GM18517 (cell line): ENCODE data around the gene ABHD12.
"Not testable (repeated sequence)": the region's sequence is repeated elsewhere in the genome, so short reads cannot be mapped to it uniquely, and the experiment has no call there.

Source experiments
- ATAC-seq: cut with Tn5 transposase; IDR thresholded peaks from one replicate; pipeline ENCODE4 v1.9.1; 2021; ENCODE audit warnings: mild to moderate bottlenecking, moderate library complexity; ENCODE audit not compliant: unreplicated experiment

Gene ABHD12

DNA sequence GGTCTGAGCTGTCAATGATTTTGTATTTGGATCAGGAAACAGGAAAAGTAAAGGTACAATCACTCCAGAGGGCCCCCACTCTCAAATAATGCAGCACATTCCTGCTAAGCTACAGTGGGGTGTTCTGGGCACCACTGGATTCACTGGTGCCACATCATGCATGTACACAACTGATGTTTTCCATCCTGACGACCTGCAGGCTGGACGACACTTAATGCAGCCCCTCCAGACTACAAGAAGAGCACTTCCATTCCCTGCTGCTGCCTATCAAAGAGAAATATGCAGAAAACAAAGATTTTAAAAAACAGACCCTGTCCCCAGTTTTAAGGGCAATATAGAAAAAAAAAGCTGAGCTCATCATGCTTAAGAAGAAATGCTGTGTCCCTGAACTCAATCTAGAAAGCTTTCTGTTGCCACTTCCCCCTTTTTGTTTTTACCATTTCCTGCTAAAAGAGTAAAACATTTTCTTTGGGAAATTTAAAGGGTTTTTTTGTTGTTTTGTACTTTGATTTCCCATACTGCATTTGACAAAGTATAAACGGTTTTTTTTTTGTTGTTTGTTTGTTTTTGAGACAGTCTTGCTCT lies 35.5 kb downstream of the ABHD12 start:
- no peak for ATAC-seq

DNA sequence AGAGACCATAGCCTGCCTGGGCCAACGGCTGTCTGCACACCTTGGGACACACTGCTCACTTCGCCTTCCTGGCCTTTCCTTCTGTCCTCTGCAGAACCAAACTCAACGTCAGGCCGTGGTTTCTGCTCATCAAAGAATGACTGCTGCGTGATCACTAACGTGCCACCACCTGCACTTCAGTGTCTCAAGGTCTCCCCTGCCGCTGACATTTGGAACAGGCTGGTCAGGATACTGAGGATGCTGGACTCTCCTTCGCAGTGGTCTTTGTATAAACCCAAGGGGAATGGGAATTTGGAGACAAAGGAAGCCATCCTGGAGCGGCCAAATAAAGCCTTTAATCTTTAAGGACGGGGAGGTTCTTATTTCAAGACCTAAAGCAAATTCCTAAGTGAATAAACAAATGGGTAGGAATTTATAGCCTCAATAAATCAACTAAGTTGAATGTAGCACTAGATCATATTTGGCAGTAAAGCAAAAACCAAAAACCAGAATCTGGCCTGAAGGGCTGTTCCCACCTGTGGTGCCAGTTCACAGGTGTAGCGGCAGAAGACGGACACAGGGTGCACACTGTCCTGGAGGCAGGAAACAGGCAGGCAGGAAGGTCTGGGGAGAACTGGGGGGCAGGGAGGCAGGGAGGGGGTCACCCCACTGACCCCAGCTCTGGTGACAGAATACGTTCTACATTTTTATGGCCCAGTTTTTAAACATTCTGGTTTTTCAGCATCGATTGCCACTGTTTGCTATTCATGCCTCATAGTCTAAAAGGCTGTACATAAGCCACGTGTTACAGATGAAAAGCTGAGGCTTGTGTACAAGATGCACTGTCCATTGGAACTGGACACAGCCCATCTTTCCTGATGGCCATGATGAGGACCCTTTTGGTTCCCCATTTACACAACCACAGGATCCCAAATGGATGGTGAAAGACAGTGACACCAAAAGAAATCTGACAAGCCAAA lies 36.6 kb downstream of the ABHD12 start:
- no peak for ATAC-seq

DNA sequence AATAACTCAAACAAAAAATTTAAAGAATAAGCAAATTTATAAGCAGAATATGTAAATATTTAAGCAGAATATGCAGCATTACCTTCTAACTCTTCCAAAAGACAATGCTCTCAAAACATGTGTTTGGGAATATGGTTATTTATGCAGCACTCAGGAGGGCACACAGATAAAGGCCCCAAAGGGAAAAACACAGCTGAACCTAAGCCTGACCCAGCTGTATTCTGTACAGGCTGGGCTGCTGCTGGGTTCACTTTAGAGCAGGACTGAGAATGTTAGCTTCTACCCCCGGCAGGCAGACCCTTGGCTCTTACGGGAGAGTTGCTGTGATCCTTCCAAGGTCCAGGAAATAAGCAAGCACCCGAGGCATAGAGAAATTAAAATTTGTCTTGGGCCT lies 37.3 kb downstream of the ABHD12 start:
- no peak for ATAC-seq

DNA sequence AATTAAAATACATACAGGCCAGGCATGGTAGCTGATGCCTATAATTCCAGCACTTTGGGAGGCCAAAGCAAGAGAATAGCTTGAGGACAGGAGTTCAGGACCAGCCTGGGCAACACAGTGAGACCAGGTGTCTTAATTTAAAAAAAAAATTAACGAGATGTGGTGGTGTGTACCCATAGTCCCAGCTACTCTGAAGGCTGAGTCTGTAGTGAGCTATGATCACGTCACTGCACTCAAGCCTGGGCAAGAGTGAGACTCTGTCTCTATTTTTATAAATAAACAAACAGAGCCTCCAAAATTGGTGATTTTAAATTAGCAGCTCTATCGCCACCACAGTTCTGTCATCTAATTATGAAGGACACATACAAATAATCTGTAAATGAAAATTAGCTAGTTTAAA lies 37.9 kb downstream of the ABHD12 start:
- ATAC-seq, result no peak

DNA sequence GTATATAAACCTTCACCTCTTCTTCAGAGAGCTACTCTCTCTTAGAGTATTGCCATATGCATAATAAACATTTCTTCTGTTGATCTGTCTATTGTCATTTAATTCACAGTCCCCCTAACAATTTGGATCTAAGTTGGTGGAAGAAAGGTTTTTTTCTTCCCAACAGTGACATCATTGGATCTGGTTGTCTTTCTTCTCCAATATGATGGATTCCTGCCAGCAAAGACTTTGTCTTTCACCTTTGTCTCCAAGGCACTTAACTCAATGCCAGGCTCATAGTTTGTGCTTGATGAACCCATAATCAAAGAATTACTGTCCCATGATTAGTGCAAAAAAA lies 39.6 kb downstream of the ABHD12 start:
- no peak for ATAC-seq

DNA sequence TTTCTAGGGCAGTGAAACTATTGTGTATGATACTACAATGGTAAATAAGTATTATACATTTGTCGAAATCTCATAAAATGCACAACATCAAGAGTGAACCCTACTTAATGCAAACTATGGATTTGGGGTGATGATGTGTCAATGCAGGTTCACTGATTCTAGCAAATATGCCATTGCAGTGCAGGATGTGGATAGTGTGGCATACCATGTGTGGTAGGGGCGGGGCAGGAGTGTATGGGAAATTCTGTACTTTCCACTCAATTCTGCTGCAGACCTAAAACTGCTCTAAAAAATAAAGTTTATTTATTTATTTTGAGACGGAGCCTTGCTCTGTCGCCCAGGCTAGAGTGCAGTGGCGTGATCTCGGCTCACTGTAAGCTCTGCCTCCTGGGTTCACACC lies 44.3 kb downstream of the ABHD12 start:
- no peak for ATAC-seq

DNA sequence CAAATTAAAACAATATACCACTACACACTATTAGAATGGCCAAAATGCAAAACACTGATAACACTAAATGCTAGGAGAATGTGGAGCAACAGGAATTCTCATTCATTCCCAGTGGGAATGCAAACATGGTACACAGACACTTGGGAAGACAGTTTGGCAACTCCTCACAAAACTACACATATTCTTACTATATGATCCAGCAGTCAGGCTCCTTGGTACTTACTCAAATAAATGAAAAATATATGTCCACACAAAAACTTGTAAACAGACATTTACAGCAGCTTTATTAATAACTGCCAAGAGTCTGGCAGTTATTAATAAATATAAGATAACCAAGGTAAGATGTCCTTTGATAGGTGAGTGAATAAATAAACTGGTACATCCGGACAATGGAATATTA lies 44.9 kb downstream of the ABHD12 start:
- no peak for ATAC-seq

DNA sequence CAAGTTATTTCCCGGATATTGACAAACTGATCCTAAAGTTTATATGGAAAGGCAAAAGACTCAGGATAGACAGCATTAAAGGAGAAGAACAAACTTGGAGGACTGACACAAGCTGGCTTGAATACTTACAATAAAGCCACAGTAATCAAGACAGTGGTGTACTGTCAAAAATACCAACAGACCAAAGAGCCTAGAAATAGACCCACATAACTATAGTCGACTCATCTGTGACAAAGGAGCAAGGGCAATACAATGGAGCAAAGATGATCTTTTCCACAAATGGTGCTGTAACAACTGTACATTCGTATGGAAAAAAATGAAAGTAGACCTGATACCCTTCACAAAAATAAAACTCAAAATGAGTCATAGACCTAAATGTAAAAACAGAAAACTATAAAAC lies 46.0 kb downstream of the ABHD12 start:
- no peak for ATAC-seq

DNA sequence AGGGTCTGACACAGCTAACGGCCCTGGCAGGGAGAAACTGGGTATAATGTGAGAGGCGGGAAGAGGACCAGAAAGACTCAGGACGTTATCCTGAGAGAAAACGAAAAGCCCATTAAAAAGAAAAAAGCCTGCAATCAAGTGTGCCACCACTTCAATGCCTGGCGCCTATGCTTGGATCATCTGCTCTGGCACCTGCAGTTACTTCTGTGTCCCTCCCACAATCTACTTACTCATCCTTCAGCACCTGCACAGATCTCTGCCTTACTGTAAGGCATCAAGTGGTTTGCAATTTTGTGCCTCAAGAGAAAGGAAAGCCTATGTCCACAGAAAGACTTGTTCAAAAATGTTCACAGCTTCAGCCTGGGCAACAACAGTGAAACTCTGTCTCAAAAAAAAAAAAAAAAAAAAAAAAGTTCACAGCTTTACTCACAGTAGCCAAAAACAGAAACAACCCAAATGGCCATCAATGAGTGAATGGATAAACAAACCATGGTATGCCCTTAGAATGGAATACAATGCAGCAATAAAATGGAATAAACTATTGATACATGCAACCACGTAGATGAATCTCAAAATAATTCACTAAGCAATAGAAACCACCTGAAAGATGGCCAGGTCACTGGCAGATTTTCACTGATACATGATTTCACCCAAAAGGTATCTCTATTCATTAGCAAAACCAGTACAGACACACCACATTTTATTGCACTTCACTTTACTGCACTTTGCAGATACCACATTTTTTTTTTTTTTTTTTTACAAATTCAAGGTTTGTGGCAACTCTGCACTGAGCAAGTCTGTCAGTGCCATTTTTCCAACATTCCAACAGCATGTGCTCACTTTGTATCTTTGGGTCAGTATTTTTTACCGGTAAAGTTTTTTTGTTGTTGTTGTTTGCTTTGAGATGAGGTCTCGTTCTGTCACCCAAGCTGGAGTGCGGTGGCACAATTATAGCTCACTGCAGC lies 48.6 kb downstream of the ABHD12 start:
- no peak for ATAC-seq

DNA sequence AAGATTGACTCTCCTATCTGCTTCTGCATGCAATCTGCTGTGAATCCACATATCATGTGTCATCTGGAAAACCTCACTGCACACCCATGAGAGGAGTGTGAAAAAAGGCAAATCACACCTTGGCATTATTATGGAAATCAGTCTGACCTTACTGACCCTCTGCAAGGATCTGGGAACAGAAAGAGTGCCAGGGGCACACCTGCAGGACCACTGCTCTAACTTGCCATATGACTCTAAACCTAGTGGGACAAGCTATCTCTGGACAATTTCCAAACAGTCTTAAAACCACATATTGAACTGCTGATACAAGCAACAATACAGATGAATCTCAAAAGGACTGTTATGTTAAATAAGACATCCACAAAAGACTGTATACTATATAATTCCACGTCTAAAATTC lies 50.3 kb downstream of the ABHD12 start:
- ATAC-seq, result no peak

DNA sequence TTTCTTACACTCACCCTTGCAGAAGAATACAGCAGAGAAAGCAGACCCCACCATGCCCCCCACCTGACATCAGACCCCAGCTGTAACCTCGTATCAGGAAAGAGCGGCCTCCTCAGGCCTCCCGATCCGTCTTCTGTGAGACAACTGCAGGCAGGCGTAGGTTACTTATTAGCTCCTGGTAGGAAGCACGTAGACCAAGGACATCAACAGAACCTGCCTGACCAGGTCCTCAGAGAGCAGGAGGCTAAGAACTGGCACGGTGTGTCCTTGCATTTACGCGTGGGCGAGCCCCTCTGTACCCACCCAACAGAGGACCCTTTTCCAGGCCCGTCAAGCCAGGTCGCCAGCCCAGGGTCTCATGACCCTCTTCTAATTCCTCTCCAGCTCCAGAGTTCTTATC lies 51.0 kb downstream of the ABHD12 start:
- no peak for ATAC-seq

DNA sequence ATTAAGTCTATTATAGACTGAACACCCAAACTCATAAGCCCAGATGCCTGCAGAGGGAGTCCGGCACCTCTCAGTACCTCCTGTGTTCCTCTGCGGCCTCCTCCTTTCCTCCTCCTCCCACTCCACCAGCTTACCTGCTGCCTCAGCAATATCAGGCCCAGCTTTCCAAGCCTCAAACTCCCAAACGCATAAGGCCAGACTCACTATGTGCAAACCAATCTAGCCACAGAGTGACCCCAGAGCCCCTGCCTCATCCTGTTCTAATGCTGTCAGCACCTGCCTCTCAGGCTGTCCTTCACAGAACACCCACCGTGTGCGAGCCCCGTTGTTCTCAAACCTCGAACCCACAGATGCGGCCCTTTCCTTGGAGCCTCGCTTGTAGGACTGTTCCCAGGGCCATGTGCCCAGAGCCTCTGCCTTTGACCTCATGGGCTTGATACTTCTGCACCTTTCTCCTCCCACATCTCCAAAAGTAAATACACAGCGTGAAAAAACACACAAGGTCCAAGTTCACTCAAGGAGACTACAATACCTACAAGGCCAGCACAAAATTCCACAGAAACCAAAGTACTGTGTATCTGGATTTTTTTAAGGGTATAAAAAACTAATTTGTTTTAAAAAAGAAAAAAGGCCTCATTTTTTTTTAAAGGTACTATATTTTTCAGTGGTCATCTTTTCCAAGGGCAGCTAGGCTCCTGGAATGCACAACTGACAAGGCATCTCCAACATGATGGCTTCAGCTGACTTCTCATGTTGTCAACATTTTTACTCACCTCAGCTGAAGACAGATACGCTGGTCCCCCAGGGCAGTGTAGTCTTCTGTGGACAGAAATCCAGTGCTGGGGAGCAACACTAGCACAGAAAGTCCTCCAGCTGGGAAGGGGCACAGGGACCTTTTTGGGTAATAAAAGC lies 52.3 kb downstream of the ABHD12 start:
- no peak for ATAC-seq

DNA sequence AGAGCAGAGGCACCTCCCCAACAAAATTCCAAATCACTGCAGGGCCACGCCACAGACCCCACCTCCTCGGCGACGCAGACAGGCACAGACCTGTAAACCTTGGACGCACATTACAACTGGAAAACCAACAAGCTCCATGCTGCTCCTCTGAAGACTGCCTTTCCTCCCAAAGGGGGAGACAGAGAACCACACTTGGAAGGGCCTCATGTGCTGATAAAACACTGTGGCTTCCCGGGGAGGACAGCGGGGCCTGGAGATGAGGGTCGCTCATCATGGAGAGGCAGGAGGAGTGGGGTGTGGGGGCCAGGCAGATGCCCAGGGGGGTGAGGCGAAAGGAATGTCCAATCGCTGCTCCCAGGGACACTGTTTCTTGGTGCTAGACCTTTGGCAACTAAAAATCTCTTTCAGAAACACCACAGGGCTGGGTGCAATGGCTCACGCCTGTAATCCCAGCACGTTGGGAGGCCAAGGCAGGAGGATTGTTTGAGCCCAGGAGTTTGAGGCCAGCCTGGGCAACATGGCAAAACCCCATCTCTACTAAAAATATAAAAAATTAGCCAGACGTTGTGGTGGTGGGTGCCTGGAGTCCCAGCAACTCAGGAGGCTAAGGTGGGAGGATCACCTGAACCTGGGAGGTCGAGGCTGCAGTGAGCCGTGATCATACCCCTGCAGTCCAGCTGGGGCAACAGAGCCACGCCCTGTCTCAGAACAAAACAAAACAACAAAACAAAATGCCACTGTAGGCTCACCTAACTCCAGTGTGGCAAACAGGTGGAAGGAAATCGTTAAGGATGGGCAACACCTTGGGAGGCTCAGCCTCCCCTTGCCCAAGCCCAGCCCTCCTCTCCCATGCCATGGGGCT lies 53.8 kb downstream of the ABHD12 start:
- ATAC-seq, result no peak

DNA sequence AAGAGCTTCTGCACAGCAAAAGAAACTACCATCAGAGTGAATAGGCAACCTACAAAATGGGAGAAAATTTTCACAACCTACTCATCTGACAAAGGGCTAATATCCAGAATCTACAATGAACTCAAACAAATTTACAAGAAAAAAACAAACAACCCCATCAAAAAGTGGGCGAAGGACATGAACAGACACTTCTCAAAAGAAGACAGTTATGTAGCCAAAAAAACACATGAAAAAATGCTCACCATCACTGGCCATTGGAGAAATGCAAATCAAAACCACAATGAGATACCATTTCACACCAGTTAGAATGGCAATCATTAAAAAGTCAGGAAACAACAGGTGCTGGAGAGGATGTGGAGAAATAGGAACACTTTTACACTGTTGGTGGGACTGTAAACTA lies 55.7 kb downstream of the ABHD12 start:
- not testable (repeated sequence) for ATAC-seq

DNA sequence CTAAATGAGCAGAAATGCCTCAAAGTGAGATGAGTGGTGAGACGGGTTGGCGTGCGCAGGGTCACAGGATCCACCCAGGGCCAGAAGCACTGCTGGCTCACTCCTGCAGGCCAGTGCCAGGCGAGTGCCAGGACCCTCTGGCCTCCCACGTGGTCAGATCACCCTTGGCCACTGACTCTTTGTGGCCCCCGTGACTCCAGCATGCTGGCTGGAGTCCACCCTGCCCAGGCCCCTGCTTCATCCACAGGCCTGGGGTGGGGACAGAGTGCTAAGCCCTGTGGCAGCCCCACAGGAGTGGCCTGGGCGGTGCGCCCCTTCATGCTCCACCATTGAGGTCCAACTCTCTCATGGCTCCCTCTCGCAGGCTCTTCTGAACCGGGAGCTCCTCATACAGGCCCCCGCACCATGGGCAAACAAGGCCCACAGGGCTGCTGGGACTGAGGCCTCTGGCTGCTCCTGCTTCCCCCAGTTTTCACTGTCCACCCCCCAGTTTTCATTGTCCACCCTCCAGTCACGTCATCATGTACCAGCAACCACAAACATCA lies 61.6 kb downstream of the ABHD12 start:
- ATAC-seq, result no peak

DNA sequence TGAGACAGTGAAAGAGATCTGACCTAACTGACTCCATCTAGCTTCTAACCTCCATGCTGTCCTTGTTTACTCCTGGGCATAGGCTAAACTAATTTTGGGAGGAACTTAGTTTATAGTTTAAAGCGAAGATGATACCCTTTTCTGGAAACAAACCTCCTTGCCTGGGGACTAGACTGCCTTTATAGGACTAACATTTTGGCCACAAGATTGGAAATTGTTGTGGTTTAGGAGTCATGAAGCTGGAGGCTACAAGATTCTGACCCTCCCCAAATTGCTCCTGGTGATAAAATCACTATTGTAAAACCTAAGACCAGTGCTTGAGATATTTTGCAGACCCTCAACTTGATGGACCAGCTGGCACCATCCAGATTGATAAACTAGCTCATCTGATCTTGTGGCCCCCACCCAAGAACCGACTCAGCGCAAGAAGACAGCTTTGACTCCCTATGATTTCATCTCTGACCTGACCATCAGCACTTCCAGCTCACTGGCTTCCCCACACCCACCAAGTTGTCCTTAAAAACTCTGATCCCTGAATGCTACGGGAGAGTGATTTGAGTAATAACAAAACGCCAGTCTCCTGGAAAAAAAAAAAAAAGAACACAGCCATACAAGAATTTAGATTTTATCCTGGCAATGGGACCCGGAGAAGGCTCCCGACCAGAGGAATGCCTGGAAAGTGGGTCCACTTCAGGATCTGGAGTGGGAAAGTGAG lies 63.0 kb downstream of the ABHD12 start:
- ATAC-seq, result no peak

DNA sequence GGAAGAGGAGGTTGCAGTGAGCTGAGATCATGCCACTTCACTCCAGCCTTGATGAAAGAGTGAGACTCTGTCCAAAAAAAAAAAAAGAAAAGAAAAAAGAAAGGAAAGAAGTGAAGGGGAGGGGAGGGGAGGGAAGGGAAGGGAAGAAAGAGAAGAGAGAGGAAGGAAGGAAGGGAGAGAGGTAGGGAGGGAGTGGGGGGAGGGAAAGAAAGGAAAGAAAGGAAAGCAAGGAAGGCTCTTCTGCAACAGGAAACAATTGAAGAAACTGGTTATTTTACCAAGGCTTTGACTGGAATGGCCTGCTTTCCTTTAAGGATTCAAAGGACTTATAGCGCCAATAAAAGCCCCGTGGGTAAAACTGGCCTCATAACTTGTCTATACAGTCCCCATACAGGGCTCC lies 64.6 kb downstream of the ABHD12 start:
- ATAC-seq, result no peak

DNA sequence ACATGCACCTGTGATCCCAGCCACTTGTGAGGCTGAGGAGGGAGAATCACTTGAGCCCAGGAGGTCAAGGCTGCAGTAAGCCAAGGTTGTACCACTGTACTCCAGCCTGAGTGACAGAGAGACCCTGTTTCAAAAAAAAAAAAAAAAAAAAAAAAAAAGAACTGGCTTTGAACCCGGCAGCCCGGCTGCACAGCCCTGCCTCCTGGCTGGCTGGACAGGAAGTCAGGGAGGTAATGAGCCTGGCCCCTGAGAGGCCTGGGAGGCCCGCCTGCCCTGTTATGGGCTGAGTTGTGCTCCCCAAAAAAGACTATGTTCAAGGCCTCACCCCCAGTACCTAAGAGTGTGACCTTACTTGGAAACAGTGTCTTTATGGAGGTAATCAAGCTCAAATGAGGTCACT lies 65.6 kb downstream of the ABHD12 start:
- ATAC-seq, result no peak

DNA sequence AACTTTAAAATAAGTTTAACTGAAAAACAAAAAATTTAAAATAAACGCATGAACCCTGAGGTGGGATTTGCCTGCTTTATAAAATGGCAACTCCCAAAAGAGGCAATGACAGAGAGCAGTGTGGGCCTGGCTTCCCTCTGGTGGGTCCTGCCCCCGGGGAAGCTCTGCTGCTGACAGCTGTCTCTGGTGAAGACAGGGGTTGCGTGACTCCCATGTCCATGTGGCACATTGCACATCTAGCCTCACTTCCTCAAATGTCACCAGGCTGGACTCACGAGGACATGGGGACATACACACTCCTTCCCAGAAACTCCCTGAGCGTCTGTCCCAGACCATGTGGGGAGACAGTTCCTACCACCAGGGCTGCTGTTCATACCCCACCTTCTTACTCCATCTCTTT lies 66.2 kb downstream of the ABHD12 start:
- ATAC-seq, result no peak
